WTC11 (cell line): ENCODE measurements around the gene KDSR.

Experiments
- CTCF ChIP-seq: fragments of 200-600 bp; IDR thresholded peaks from 2 replicates; pipeline ENCODE4 v1.8.0; 2022; ENCODE audit warnings: antibody characterized with exemption
- FOXP1 ChIP-seq: sonication (generic); formaldehyde crosslinking; IDR thresholded peaks from 2 replicates; pipeline ENCODE4 v1.8.0; 2022; ENCODE audit warnings: missing genetic modification reagents, mild to moderate bottlenecking, moderate library complexity, borderline replicate concordance
- GABPB1 ChIP-seq: sonication (generic); formaldehyde crosslinking; IDR thresholded peaks from 2 replicates; pipeline ENCODE4 v1.8.1; 2023; ENCODE audit warnings: mild to moderate bottlenecking, missing genetic modification reagents
- TCF7 ChIP-seq: sonication (generic); formaldehyde crosslinking; IDR thresholded peaks from 2 replicates; pipeline ENCODE4 v1.8.0; 2022; ENCODE audit warnings: mild to moderate bottlenecking, low read depth, missing genetic modification reagents, moderate library complexity
- TEAD1 ChIP-seq: sonication (generic); formaldehyde crosslinking; IDR thresholded peaks from 2 replicates; pipeline ENCODE4 v1.8.0; 2022; ENCODE audit warnings: mild to moderate bottlenecking, missing genetic modification reagents
- ZNF121 ChIP-seq: sonication (generic); formaldehyde crosslinking; IDR thresholded peaks from 2 replicates; pipeline ENCODE4 v1.8.0; 2023; ENCODE audit warnings: missing genetic modification reagents
- ZNF396 ChIP-seq: fragments of 250-450 bp; sonication (Bioruptor Pico); IDR thresholded peaks from 2 replicates; pipeline ENCODE4 v1.8.0; 2021; ENCODE audit warnings: mild to moderate bottlenecking, moderate library complexity, borderline replicate concordance
- ZNF416 ChIP-seq: fragments of 250-450 bp; sonication (Bioruptor Pico); IDR thresholded peaks from 2 replicates; pipeline ENCODE4 v1.9.0; 2021; ENCODE audit warnings: mild to moderate bottlenecking, inconsistent platforms
- ZNF425 ChIP-seq: fragments of 250-450 bp; sonication (Bioruptor Pico); conservative IDR thresholded peaks from 2 replicates; pipeline ENCODE4 v1.9.0; 2021; ENCODE audit warnings: mild to moderate bottlenecking
- TF ChIP-seq, protein P1 (sequence below): sonication (generic); formaldehyde crosslinking; IDR thresholded peaks from 2 replicates; pipeline ENCODE4 v1.8.1; 2023; ENCODE audit warnings: mild to moderate bottlenecking, missing genetic modification reagents, moderate library complexity

GRCh38 chr18:63312737-63313395 lies 54.1 kb downstream of the KDSR start:
- no peak for TF ChIP-seq GABPB1 (CRISPR knock-in tag)
- no peak for TF ChIP-seq CTCF
- TF ChIP-seq ZNF416: no peak
- TF ChIP-seq ZNF425 (CRISPR knock-in tag): no peak
- TF ChIP-seq, protein P1, sequence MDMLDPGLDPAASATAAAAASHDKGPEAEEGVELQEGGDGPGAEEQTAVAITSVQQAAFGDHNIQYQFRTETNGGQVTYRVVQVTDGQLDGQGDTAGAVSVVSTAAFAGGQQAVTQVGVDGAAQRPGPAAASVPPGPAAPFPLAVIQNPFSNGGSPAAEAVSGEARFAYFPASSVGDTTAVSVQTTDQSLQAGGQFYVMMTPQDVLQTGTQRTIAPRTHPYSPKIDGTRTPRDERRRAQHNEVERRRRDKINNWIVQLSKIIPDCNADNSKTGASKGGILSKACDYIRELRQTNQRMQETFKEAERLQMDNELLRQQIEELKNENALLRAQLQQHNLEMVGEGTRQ (CRISPR knock-in tag): no peak
- no peak for TF ChIP-seq TCF7
- no peak for TF ChIP-seq TEAD1
- TF ChIP-seq ZNF396 (CRISPR knock-in tag): no peak
- no peak for TF ChIP-seq ZNF121 (CRISPR knock-in tag)
- TF ChIP-seq FOXP1: no peak
